HG03196 (cell line): ENCODE measurements around the gene H2BK1.

Source experiments
- ATAC-seq: cut with Tn5 transposase; IDR thresholded peaks from one replicate; pipeline ENCODE4 v1.9.1; 2021; ENCODE audit not compliant: unreplicated experiment

Gene H2BK1

DNA sequence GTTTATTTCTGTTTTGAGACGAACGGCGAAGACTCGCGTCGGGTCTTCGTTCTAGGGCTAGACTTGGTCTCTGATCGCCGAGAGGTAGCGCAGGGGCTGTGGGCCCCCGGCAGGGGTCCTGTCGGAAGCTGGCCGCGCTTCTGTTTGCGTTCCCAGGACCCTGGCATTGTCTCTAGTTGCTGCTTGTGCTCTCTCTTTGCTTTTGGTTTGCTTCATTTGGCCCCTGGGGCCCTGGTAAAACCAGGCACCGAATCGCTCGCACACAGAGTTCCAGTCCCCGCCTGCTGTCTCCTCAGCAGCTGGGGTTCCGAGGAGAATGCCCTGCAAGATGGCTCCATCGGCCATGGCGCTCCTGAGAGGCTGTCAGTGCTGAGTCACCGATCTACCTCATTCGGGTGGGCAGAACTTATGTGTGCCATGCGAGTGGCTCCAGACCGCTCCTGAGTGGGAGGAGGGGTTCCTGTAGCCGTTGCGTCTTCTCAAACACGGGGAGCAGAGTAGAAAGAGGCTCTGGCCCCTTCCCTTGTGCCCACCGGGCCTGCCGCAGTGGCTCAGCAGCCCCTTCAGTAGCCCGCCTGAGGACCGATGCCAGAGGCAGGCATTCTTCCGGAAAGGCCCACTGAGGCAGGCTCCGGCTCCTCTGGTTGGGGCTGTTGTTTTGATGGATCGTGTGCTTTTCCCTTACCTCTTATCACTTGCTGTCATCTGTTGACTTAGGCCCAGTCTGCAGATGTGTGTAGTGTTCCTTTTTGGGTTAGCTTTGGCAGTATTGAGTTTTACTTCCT lies 22.8 kb upstream of the H2BK1 start:
- ATAC-seq = peak; percentile 38

DNA sequence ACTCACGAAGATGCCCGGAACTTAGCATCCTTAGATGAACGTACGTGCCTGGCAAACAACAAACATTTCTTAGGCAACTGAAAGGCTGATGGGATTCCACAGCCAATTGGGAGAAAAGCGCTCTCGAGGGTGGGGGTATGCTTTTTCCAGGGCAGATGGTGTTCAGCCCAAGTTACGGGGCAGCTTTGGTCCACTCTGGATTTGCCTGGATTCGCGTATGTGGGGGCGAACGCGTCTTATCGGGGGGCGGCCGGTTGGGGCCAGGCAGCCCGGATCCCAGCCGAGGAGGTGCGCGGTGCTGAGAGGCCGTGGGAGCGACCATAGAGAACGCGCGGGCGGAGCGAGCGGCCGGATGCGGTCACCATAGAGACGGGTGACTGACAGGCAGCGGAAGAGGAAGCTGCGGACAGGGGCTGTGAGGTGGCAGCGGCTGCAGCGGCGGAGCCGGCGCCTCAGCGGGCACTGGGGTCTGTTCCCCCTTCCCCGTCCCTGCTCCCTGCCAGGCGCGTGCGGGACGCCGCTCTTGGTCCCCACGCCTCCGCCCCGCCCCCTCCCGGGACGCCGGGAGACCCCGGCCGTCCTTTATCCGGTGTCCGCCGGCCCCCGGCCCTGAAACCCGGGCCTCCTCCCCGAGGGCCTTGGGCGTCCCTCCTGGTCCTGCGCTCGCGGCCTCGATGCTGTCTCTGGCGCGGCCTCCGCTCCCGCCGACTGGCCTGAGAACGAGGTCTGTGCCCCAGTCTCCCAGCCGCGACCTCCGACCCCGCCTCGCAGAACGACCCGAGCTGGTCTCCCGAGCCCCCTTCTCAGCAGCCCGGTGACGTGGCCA lies 22.0 kb upstream of the H2BK1 start, which contains the start of gene CHPF2:
TSS of gene CHPF2 (plus strand) at position 393 of the 826 bp plus-strand sequence. CDS start 1,529 bp downstream, outside the sequence.
- peak; percentile 94 for ATAC-seq

GRCh38 chr7:151231080-151231479 lies 20.8 kb upstream of the H2BK1 start:
- ATAC-seq = no peak

DNA sequence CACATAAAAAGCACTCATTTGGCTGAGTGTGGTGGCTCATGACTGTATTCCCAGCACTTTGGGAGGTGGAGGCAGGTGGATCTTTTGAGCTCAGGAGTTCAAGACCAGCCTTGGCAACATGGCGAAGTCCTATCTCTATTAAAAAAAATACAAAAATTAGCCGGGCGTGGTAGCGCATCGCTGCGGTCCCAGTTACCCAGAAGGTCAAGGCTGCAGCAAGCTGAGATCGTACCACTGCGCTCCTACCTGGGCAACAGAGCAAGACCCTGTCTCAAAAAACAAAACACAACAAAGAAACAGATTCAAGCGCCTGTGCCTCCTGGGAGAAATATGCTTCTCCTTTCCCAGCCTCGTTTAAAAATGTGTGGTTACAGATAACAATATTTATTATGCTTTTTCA lies 19.0 kb upstream of the H2BK1 start:
- ATAC-seq = no peak

DNA sequence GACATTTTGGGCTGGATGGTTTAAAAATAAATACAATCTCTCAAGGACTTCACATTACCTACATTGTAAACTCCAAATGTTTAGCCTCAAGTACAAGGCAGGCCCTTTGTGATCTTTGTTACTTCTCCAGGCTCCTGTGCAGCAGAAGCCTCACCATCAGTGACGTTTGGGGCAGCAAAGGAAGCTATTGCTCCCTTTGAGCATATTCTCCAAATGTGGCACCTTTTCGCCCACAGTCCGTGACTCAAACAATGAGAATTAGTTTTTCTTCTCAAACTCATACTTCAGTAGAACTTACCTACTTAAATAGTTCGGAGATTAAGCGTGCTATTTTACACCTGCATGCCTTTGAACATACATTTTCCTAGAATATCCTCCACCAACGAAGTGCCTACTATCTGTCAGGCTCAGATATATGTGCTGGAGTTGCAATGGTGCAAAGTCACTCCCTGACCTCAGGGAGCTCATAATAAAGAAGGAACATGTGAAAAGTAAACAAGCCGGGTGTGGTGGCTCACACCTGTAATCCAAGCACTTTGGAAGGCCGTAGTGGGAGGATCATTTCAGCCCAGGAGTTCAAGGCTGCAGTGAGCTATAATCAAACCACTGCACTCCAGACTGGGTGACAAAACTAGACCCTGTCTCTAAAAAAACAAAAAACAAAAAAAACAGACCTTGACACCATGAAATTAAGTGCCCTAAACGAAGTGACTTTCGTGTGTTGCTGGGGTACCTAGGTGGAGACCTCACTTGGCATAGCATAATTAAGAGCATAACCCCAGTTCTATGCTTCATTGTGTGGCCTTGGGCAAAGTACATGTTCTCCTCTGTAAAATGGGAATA lies 18.0 kb upstream of the H2BK1 start:
- no peak for ATAC-seq

DNA sequence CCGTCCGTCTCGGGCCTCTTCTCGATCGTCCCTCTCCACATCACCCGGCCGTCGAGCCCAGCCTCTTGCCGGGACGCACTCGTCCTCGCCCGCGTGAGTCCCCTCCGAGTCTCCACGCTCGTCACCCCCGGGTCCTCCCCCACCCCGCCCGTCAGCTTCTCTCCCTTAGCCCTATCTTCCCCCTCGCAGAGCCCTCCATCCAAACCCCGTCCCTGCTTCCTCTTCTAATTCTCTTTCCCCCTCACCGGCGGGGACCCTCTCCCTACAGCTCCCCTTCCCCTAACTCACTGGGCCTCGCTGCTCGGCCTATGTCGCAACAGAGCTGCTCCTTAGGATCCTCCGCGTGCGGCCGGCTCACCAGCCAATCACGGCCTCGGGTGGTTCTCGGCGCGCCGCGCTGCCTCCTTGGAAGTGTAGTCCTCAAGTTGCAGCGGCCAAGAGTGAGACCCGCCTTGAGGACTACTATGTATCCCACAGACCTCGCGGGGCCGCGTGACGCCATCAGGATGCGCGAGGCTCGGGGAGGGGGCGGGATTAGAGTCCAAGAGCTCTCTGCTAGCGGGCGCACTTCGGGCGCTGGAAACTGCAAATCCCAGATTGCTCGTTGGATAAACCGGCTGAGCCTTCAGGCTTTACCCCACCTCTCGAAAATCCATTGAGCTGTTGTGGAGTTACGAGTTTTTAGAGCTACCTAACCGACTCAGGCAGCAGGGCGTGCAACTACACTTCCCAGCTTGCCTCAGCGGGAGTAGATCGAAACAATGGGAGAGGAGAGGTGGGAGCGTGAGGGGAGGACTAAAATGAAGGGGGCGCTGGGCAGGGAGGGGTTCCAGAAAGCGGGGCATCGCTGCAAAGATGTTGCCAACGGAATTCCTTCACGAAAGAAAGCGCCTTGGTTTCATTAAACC lies 16.8 kb upstream of the H2BK1 start, which contains the start of gene ABCF2:
TSS of gene ABCF2 (minus strand) at position 331 of the 908 bp plus-strand sequence. CDS start 747 bp downstream, outside the sequence.
- ATAC-seq = peak; percentile 99

GRCh38 chr7:151226560-151226874 lies 16.2 kb upstream of the H2BK1 start:
- ATAC-seq = no peak

DNA sequence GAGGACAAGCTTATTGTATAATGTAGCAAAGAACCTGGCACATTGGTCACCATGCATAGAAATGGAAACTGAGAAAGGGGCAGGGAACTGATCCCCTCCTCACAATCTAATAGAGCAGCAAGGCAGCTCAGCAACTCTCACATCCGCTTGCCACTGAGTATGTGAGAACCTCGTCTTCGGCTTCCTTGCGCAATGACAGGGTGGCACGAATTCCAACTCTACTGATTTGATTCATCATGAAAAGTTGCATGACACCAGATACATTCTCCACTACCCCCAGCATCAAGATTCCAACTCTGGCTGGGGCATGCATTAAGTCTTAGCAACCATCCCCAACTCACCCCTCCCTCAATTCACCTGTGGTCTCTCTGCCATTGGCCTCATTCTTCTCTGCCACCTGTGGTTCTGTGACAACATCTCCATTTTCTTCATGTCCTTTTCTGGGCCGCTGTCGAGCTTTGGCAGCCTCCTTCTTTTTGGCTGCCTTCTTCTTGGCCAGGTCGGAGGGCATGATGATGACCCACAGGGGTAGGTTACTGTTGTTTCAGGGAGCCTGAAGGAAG lies 15.7 kb upstream of the H2BK1 start:
- ATAC-seq = no peak

GRCh38 chr7:151223728-151224127 lies 13.4 kb upstream of the H2BK1 start:
- no peak for ATAC-seq

GRCh38 chr7:151218170-151218569 lies 7.9 kb upstream of the H2BK1 start:
- ATAC-seq = no peak

DNA sequence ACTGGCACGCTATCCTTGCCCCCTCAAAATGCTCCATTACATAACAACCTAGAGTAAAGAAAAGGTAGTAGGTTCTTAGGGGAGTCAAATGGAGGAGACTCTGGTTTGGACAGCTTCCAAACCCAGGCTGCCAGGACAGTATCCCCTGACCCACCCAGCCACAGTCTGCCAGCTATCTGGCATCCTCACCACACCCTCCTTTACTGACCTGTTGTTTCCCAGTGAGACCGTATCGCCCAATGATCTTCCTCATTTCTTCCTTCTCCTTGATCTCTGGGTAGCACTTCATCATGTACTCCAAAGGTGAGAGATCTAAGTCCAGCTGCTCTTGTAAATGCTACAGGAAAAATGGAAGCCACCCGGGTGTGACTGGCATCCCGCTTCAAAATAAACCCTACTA lies 5.1 kb upstream of the H2BK1 start:
- ATAC-seq = no peak

DNA sequence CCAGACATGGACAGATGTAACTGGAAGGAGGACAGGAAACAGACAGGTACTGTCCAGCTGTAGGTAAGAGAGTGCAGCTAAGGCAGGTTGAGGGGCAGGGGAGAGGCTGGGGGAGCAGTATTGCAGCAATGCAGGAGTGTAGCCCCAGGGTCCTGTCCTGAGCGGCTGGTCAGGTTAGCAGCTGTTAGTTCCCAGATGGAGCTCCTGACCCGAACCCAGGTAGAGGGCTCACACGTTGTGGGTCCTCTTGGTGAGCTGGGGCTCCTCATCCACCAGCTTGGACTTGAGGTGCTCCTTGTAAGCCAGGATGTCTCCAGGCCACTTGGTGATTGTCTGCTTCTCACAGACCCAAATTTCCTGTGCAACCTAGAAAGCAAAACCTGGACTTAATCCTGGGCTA lies 3.5 kb upstream of the H2BK1 start:
- no peak for ATAC-seq

GRCh38 chr7:151212626-151213025 lies 2.3 kb upstream of the H2BK1 start:
- no peak for ATAC-seq

GRCh38 chr7:151211155-151211772 lies 976 bp upstream of the H2BK1 start:
- no peak for ATAC-seq

DNA sequence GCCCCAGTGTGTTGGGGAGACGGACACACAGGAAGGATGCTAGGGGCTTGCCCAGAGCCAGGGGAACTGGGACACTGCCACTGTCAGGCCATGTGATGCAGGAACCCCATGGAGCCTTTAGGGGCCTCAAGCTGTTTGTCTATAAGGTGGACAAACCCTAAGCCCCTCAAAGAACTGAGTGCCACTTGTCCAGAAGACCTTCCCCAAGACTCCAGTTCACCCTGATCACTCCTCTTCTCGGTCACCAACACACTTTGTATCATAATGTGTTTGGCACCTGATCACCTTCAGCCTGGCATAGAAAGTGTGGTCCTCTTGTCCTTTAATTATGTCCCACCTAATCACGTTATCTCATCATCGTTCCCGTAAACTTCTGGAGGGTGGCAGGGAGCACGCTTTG lies 700 bp downstream of the H2BK1 start:
- no peak for ATAC-seq

GRCh38 chr7:151208253-151208862 lies 1.9 kb downstream of the H2BK1 start:
- ATAC-seq = no peak

DNA sequence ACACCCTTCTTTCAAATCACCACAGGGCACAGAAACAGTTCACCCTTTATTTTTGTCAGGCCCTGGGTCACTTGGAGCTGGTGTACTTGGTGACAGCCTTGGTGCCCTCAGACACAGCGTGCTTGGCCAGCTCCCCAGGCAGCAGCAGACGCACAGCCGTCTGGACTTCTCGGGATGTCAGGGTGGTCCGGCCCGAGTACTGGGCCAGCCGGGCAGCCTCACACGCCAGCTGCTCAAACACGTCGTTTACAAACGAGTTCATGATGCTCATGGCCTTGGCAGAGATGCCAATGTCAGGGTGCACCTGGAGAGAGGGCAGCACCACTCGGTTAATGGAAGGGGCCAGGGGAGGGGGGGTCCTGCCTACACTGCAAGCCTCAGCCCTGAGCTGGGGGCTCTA lies 2.5 kb downstream of the H2BK1 start:
- no peak for ATAC-seq

- no peak for ATAC-seq
These were observed 3.0 kb downstream of the H2BK1 start for GRCh38 chr7:151207315-151207714.

DNA sequence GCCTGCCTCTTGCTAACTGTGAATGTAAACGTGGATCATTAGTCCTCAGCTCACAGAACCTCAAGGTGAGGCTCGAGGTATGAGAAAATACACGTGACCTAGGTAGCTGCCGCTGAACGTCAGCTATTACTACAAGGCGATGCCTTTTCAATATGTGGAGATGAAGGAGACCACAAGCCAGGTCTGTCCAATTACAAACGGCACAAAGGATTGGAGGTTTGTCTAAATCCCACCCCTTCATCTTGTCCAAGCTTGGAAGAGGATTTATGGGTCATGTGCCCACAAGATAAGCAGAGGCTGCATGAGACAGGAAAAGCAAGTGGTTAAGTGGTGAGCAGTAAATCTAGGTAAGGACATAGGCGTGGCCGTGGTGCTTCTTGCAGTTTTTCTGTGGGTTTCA lies 3.4 kb downstream of the H2BK1 start:
- ATAC-seq = no peak
